ENCODE data around the gene CUL2. TPM values are rescaled to one million over a fixed set of nuclear protein-coding genes. Genes with fewer than 3 reads are reported as not detected.

CUL2 gene
- total and polyA plus RNA-seq, 10 donors = 7.8 to 37.5 (median 20.5) TPM

DNA sequence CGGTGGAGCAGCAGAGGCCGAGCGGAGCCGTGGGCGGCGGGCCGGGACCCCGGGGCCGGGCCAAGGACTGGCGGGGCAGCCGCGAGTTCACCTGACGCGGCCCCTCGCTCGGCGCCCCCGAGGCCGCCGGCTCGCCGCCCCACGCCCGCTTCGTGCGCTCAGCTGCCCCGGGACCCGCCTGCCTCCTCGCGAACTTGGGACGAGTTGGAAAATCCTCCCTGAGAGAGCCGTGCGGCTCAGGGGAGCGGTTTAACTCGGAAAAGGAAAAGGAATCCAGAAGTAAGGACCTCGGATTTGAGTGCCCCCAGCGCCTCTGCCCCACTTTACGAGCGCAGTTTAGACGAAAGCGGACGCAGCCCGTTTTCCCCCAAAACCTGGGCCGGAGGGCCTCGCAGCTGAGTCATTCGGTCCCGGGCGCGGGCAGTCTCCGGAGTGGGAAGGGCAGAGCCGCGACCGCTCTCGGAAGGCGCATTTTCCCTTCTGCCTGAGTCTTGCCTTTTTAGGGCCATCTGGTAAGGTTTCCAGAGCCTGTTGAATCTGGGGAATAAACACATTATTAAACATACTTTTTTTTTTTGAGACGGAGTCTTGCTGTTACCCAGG, 37.2 kb upstream of the CUL2 start:
- no peaks in the 10 kb centered on the region for H3K27me3 ChIP-seq (replicated peaks in 1 of 7)
- H3K27ac ChIP-seq = peak overlapping the region; percentile 96 to 100 (median 100)
- WGBS, 5 donors = 0% methylated on average over 42 to 56 of the region's 56 CpGs
- H3K4me3 ChIP-seq = peak overlapping the region; percentile 46 to 77 (median 53)
- peaks cover 0 to 58% (median 49%) of the 10 kb centered on the region in 6 donors for H3K4me1 ChIP-seq
- intact Hi-C loops (cut with DNase I; ENCODE audit: low total_unique reads) = no loop called here
- peak; percentile 94 for DNase-seq
- H3K36me3 ChIP-seq = no peaks in the 10 kb centered on the region
- TF ChIP-seq POLR2A (IDR thresholded peaks at IDR 0.05) (peak in 1 of 3 donors; percentile 3), POLR2AphosphoS5 (IDR thresholded peaks at IDR 0.05) (no peak)
- TF ChIP-seq, protein P1, sequence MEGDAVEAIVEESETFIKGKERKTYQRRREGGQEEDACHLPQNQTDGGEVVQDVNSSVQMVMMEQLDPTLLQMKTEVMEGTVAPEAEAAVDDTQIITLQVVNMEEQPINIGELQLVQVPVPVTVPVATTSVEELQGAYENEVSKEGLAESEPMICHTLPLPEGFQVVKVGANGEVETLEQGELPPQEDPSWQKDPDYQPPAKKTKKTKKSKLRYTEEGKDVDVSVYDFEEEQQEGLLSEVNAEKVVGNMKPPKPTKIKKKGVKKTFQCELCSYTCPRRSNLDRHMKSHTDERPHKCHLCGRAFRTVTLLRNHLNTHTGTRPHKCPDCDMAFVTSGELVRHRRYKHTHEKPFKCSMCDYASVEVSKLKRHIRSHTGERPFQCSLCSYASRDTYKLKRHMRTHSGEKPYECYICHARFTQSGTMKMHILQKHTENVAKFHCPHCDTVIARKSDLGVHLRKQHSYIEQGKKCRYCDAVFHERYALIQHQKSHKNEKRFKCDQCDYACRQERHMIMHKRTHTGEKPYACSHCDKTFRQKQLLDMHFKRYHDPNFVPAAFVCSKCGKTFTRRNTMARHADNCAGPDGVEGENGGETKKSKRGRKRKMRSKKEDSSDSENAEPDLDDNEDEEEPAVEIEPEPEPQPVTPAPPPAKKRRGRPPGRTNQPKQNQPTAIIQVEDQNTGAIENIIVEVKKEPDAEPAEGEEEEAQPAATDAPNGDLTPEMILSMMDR (IDR thresholded peaks at IDR 0.05 in 8 of 11, conservative IDR thresholded peaks at IDR 0.05 in 3 of 11) = no peak
- no peaks in the 10 kb centered on the region for H3K9me3 ChIP-seq

DNA sequence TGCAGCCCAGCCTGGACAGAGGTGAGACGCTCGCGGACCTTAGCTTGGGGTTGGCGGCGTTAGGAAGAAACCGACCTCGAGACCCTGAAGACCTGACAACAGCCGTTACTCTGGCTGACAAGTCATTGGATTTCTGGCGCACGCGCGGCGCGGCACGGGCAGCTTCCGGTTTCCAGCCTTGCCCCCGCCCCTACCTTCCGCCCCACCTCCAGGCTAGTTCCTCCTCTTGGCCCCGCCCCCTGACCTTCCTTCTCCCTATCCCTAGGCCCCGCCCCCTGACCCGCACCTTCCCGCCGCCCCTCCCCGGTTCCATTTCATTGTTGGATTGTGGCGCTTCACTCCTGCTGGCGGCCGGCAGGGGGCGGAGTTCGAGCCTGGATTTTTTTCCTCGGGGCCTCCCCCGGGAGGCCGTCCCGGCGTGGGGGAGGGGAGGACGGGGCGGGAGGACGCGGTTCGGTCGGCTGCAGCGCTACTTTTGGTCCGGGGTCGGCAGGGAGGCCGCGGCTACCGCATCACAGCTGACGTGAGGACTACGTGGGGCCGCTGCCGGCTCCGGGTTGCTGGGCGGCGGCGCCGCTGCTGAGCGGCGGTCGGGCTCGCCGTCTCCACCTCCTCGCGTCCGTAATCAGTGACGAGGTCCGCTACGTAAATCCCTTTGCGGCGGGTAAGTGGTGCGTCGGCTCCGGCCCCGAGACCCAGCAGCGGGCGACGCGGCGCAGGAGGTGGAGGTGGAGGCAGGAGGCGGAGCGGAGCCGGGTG, 36.6 kb upstream of the CUL2 start, which contains the start of gene CREM:
CREM (plus strand) TSS at position 317 of the 759 bp plus-strand sequence. CDS start 10,990 bp downstream, outside the sequence.
- no peaks in the 10 kb centered on the region for H3K9me3 ChIP-seq
- H3K36me3 ChIP-seq = no peaks in the 10 kb centered on the region
- H3K4me3 ChIP-seq = peak within 1 kb of the TSS; percentile 46 to 77 (median 53)
- intact Hi-C loops (cut with DNase I; ENCODE audit: low total_unique reads) = no loop called here
- peaks cover 0 to 51% (median 43%) of the 10 kb centered on the region in 6 donors for H3K4me1 ChIP-seq
- 1% methylated on average over 51 to 80 of the region's 80 CpGs for WGBS, 5 donors
- H3K27ac ChIP-seq = peak within 1 kb of the TSS; percentile 96 to 100 (median 100)
- DNase-seq = peak; percentile 99
- H3K27me3 ChIP-seq (replicated peaks in 1 of 7) = no peaks in the 10 kb centered on the region
- TF ChIP-seq POLR2AphosphoS5 (IDR thresholded peaks at IDR 0.05) (peak; percentile 100), POLR2A (IDR thresholded peaks at IDR 0.05) (peak; percentile 97 to 99 (median 98))
- TF ChIP-seq, protein P1 (IDR thresholded peaks at IDR 0.05 in 8 of 11, conservative IDR thresholded peaks at IDR 0.05 in 3 of 11) = peak; percentile 90 to 99 (median 98)

DNA sequence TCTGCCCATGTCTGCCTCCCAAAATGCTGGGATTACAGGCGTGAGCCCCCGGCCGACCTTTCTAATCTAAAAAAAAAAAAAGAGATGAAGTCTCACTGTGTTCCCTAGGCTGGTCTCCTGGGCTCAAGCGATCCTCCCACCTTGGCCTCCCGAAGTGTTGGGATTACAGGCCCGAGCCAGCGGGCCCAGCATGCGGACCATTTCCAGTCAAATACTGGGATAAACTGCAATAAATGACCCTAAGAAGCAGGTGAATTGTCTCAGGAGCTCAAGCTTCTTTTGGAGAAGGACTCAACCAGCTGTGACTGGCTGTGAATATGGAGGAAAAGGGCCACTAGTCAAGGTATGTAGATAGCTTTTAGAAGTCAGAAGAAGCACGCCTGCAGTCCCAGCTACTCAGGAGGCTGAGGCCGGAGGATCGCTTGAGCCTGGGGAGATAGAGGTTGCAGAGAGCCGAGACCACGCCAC, 36.0 kb upstream of the CUL2 start:
- H3K27me3 ChIP-seq (replicated peaks in 1 of 7) = no peaks in the 10 kb centered on the region
- DNase-seq = peak; percentile 88
- TF ChIP-seq POLR2A (IDR thresholded peaks at IDR 0.05) (no peak), POLR2AphosphoS5 (IDR thresholded peaks at IDR 0.05) (no peak)
- TF ChIP-seq, protein P1 (IDR thresholded peaks at IDR 0.05 in 8 of 11, conservative IDR thresholded peaks at IDR 0.05 in 3 of 11) = no peak
- H3K27ac ChIP-seq = peak overlapping the region; percentile 96 to 100 (median 100)
- intact Hi-C loops (cut with DNase I; ENCODE audit: low total_unique reads) = no loop called here
- 68 to 91% (median 77%) methylated on average over 11 to 13 of the region's 13 CpGs for WGBS, 5 donors
- H3K36me3 ChIP-seq = no peaks in the 10 kb centered on the region
- H3K4me1 ChIP-seq = peaks cover 0 to 45% (median 37%) of the 10 kb centered on the region in 6 donors
- H3K4me3 ChIP-seq = peak overlapping the region; percentile 22 to 77 (median 52)
- H3K9me3 ChIP-seq = no peaks in the 10 kb centered on the region

DNA sequence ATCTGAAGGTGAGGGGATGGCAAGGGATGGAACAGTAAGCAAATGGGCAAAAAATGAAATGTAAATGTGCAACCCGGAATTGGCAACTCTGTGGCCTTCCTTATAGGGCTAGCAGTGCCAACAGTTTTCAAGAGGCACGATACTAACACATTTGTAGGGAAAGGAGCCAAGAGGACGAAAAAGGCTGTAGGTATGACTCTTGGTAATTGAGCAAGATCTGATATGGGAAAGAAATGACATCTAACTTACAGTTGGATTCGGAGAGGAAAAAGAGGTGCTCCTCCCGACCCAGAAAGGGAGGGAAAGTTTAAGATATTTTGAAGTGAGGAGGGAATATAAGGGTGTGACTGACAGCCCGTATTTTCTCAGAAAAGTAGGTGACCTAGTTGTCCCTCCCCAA, 34.4 kb upstream of the CUL2 start:
- DNase-seq = no peak
- Histone ChIP-seq H3K27ac (no peak overlapping the region), H3K4me3 (no peak overlapping the region), H3K27me3 (replicated peaks in 1 of 7) (no peaks in the 10 kb centered on the region), H3K4me1 (peaks cover 0 to 38% (median 26%) of the 10 kb centered on the region in 6 donors), H3K9me3 (no peaks in the 10 kb centered on the region), H3K36me3 (no peaks in the 10 kb centered on the region)
- 81 to 90% (median 87%) methylated on average over 6 of the region's 6 CpGs for WGBS, 5 donors
- no peak for TF ChIP-seq POLR2AphosphoS5 (IDR thresholded peaks at IDR 0.05)
- TF ChIP-seq, protein P1 (IDR thresholded peaks at IDR 0.05 in 8 of 11, conservative IDR thresholded peaks at IDR 0.05 in 3 of 11) = no peak
- no peak for TF ChIP-seq POLR2A (IDR thresholded peaks at IDR 0.05)
- intact Hi-C loops (cut with DNase I; ENCODE audit: low total_unique reads) = no loop called here

All from spleen (tissue), 11 donors.